ENCODE results near the gene SOWAHA.

SOWAHA gene

GRCh38 chr5:132836852-132837251, 23.8 kb downstream of the SOWAHA start:
- Histone ChIP-seq H3K9me3 (replicated peaks; ENCODE audit: insufficient read depth, low read length) (no peaks in the 10 kb centered on the region), H3K27me3 (replicated peaks; ENCODE audit: insufficient read depth, low read length) (no peaks in the 10 kb centered on the region), H3K9me2 (replicated peaks; ENCODE audit: insufficient read depth, low read length) (no peaks in the 10 kb centered on the region), H4K20me1 (ENCODE audit: insufficient read depth, low read length) (no peaks in the 10 kb centered on the region), H3F3A (ENCODE audit: insufficient read depth, low read length) (no peaks in the 10 kb centered on the region), H3K4me3 (ENCODE audit: low read length) (no peak overlapping the region), H3K36me3 (replicated peaks; ENCODE audit: insufficient read depth, low read length) (no peaks in the 10 kb centered on the region), H3K4me2 (ENCODE audit: low read depth, low read length) (no peak overlapping the region), H2AFZ (ENCODE audit: low read length) (no peak overlapping the region), H3K27ac (ENCODE audit: low read length) (no peak overlapping the region), H3K79me2 (ENCODE audit: low read length) (no peaks in the 10 kb centered on the region), H3K4me1 (ENCODE audit: low read length) (no peaks in the 10 kb centered on the region), H3K9ac (ENCODE audit: low read length) (no peak overlapping the region)
- TF ChIP-seq CTCF (IDR thresholded peaks at IDR 0.05; ENCODE audit: low read length) = no peak
- no peak for TF ChIP-seq EZH2phosphoT487 (IDR thresholded peaks at IDR 0.05; ENCODE audit: low read length)
- TF ChIP-seq EZH2 (optimal IDR thresholded peaks at IDR 0.05; ENCODE audit: low read depth, low read length) = no peak
- no peak for DNase-seq

GRCh38 chr5:132837868-132838267, 24.8 kb downstream of the SOWAHA start:
- H3K4me2 ChIP-seq (ENCODE audit: low read depth, low read length) = no peak overlapping the region
- DNase-seq = no peak
- no peaks in the 10 kb centered on the region for H3K79me2 ChIP-seq (ENCODE audit: low read length)
- H3K4me3 ChIP-seq (ENCODE audit: low read length) = no peak overlapping the region
- TF ChIP-seq EZH2phosphoT487 (IDR thresholded peaks at IDR 0.05; ENCODE audit: low read length) = no peak
- TF ChIP-seq CTCF (IDR thresholded peaks at IDR 0.05; ENCODE audit: low read length) = no peak
- no peak for TF ChIP-seq EZH2 (optimal IDR thresholded peaks at IDR 0.05; ENCODE audit: low read depth, low read length)
- no peak overlapping the region for H3K27ac ChIP-seq (ENCODE audit: low read length)
- H3K4me1 ChIP-seq (ENCODE audit: low read length) = no peaks in the 10 kb centered on the region
- no peaks in the 10 kb centered on the region for H4K20me1 ChIP-seq (ENCODE audit: insufficient read depth, low read length)
- no peaks in the 10 kb centered on the region for H3K36me3 ChIP-seq (replicated peaks; ENCODE audit: insufficient read depth, low read length)
- H3F3A ChIP-seq (ENCODE audit: insufficient read depth, low read length) = no peaks in the 10 kb centered on the region
- no peak overlapping the region for H3K9ac ChIP-seq (ENCODE audit: low read length)
- no peaks in the 10 kb centered on the region for H3K9me3 ChIP-seq (replicated peaks; ENCODE audit: insufficient read depth, low read length)
- H2AFZ ChIP-seq (ENCODE audit: low read length) = no peak overlapping the region
- H3K27me3 ChIP-seq (replicated peaks; ENCODE audit: insufficient read depth, low read length) = no peaks in the 10 kb centered on the region
- H3K9me2 ChIP-seq (replicated peaks; ENCODE audit: insufficient read depth, low read length) = no peaks in the 10 kb centered on the region

- Histone ChIP-seq H3K4me3 (ENCODE audit: low read length) (no peak overlapping the region), H3K79me2 (ENCODE audit: low read length) (no peaks in the 10 kb centered on the region), H3K27ac (ENCODE audit: low read length) (no peak overlapping the region), H4K20me1 (ENCODE audit: insufficient read depth, low read length) (no peaks in the 10 kb centered on the region), H3K9ac (ENCODE audit: low read length) (no peak overlapping the region), H3K27me3 (replicated peaks; ENCODE audit: insufficient read depth, low read length) (no peaks in the 10 kb centered on the region), H3K4me2 (ENCODE audit: low read depth, low read length) (no peak overlapping the region), H2AFZ (ENCODE audit: low read length) (no peak overlapping the region), H3F3A (ENCODE audit: insufficient read depth, low read length) (no peaks in the 10 kb centered on the region), H3K36me3 (replicated peaks; ENCODE audit: insufficient read depth, low read length) (no peaks in the 10 kb centered on the region), H3K9me3 (replicated peaks; ENCODE audit: insufficient read depth, low read length) (no peaks in the 10 kb centered on the region), H3K9me2 (replicated peaks; ENCODE audit: insufficient read depth, low read length) (no peaks in the 10 kb centered on the region), H3K4me1 (ENCODE audit: low read length) (no peaks in the 10 kb centered on the region)
- no peak for DNase-seq
- TF ChIP-seq EZH2phosphoT487 (IDR thresholded peaks at IDR 0.05; ENCODE audit: low read length) = no peak
- TF ChIP-seq EZH2 (optimal IDR thresholded peaks at IDR 0.05; ENCODE audit: low read depth, low read length) = no peak
- TF ChIP-seq CTCF (IDR thresholded peaks at IDR 0.05; ENCODE audit: low read length) = no peak
Measured at GRCh38 chr5:132838516-132839282, 25.6 kb downstream of the SOWAHA start.
